Measurements from ENCODE around the gene SFI1.
A peak's percentile ranks its signal among the peaks of the same experiment; 100 is the strongest.

DNA sequence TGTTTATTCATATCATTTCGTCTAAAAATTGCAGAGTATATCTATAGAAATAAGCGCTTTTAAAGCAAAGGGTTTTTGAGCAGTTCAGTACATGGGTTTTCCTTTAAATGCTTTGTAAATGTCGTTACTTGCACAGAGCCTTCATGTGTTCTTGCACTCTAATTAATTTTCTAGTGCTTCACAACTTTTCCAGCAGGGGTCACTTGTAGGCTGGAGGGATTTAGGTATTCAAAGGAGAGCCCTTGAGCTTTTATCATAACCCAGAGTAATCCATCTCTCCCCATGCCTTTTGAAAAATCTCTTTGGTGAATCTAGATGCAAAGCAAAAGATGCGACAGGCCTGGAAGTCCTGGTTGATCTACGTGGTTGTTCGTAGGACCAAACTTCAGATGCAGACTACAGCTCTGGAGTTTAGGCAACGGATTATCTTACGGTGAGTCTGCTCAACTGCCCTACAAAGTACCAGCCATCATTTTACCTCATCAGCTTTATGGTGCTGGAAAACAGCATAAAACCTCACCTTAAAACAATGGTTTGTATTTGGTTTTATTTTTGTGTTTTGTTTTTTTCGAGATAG is 60.4 kb downstream of the SFI1 start:
- TF ChIP-seq, protein P1, sequence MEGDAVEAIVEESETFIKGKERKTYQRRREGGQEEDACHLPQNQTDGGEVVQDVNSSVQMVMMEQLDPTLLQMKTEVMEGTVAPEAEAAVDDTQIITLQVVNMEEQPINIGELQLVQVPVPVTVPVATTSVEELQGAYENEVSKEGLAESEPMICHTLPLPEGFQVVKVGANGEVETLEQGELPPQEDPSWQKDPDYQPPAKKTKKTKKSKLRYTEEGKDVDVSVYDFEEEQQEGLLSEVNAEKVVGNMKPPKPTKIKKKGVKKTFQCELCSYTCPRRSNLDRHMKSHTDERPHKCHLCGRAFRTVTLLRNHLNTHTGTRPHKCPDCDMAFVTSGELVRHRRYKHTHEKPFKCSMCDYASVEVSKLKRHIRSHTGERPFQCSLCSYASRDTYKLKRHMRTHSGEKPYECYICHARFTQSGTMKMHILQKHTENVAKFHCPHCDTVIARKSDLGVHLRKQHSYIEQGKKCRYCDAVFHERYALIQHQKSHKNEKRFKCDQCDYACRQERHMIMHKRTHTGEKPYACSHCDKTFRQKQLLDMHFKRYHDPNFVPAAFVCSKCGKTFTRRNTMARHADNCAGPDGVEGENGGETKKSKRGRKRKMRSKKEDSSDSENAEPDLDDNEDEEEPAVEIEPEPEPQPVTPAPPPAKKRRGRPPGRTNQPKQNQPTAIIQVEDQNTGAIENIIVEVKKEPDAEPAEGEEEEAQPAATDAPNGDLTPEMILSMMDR (IDR thresholded peaks at IDR 0.05) = peak; percentile 31 to 58 (median 48)
- TF ChIP-seq POLR2A (IDR thresholded peaks at IDR 0.05) = no peak

Measured in testis (tissue), 2 donors.